HG02623 (cell line): ENCODE measurements around the gene ANKRD18B.
"Not testable (repeated sequence)": the region's sequence is repeated elsewhere in the genome, so short reads cannot be mapped to it uniquely, and the experiment has no call there.

Experiments
- ATAC-seq: cut with Tn5 transposase; IDR thresholded peaks from one replicate; pipeline ENCODE4 v1.9.1; 2021; ENCODE audit warnings: moderate library complexity; ENCODE audit not compliant: unreplicated experiment

Gene ANKRD18B

GRCh38 chr9:33604249-33604648, 80.2 kb downstream of the ANKRD18B start:
- ATAC-seq, result not testable (repeated sequence)

- not testable (repeated sequence) for ATAC-seq
Measured at GRCh38 chr9:33604936-33605335, 80.9 kb downstream of the ANKRD18B start.

- ATAC-seq, result no peak
Measured at GRCh38 chr9:33611358-33611757, 87.3 kb downstream of the ANKRD18B start.

GRCh38 chr9:33612410-33612809, 88.4 kb downstream of the ANKRD18B start:
- ATAC-seq, result not testable (repeated sequence)

- no peak for ATAC-seq
Measured at GRCh38 chr9:33614001-33614687, 90.1 kb downstream of the ANKRD18B start.

GRCh38 chr9:33618370-33618769, 94.3 kb downstream of the ANKRD18B start:
- not testable (repeated sequence) for ATAC-seq

GRCh38 chr9:33619666-33620404, 95.8 kb downstream of the ANKRD18B start:
- ATAC-seq, result no peak

GRCh38 chr9:33620738-33621439, 96.8 kb downstream of the ANKRD18B start:
- ATAC-seq, result no peak
